Neural cell (in vitro differentiated cells): ENCODE data around the gene BICD1. TPM values are rescaled to one million over a fixed set of nuclear protein-coding genes. Genes with fewer than 3 reads are reported as not detected.
A peak's percentile ranks its signal among the peaks of the same experiment; 100 is the strongest.

Experiments used
- H2AFZ ChIP-seq: fragments of 200-600, 300-800 bp; sonication (generic), shearing (Covaris generic); 2 replicates; pipeline ENCODE4 v1.6.0; 2014; ENCODE audit warnings: low read depth, mild to moderate bottlenecking, antibody characterized with exemption, low read length, moderate library complexity
- H3F3A ChIP-seq: fragments of 200-600 bp; shearing (Covaris generic); 2 replicates; pipeline ENCODE4 v1.6.1; 2016; ENCODE audit warnings: mild to moderate bottlenecking, moderate library complexity, mixed read lengths, antibody characterized with exemption, low read length; ENCODE audit not compliant: insufficient read depth, poor library complexity, severe bottlenecking
- H3K27ac ChIP-seq: fragments of 200-600, 300-800 bp; sonication (generic), shearing (Covaris generic); 2 replicates; pipeline ENCODE4 v1.5.1; 2014; ENCODE audit warnings: mild to moderate bottlenecking, low read length, moderate library complexity
- H3K27me3 ChIP-seq: fragments of 300-800, 200-600 bp; sonication (generic), shearing (Covaris generic); 2 replicates; pipeline ENCODE4 v1.6.0; 2014; ENCODE audit warnings: mild to moderate bottlenecking, low read depth, low read length, moderate library complexity; ENCODE audit not compliant: insufficient read depth
- H3K36me3 ChIP-seq: fragments of 300-800, 200-600 bp; sonication (generic), shearing (Covaris generic); 2 replicates; pipeline ENCODE4 v1.5.1; 2014; ENCODE audit warnings: mild to moderate bottlenecking, antibody characterized with exemption, low read length, moderate library complexity; ENCODE audit not compliant: insufficient read depth
- H3K4me2 ChIP-seq: fragments of 300-800, 200-600 bp; sonication (generic), shearing (Covaris generic); 2 replicates; pipeline ENCODE4 v1.6.0; 2014; ENCODE audit warnings: mild to moderate bottlenecking, low read length
- H3K4me3 ChIP-seq: fragments of 300-800, 200-600 bp; sonication (generic), shearing (Covaris generic); 2 replicates; pipeline ENCODE4 v1.5.1; 2014; ENCODE audit warnings: mild to moderate bottlenecking, low read length, moderate library complexity
- H3K79me2 ChIP-seq: fragments of 200-600 bp; shearing (Covaris generic); replicated peaks from 2 replicates; pipeline ENCODE4 v1.6.0; 2014; ENCODE audit warnings: mild to moderate bottlenecking, low read length, moderate library complexity; ENCODE audit not compliant: insufficient read depth
- H3K9ac ChIP-seq: fragments of 300-800, 200-600 bp; sonication (generic), shearing (Covaris generic); 2 replicates; pipeline ENCODE4 v1.6.1; 2016; ENCODE audit warnings: mild to moderate bottlenecking, low read length, mixed read lengths
- H3K9me2 ChIP-seq: fragments of 200-600 bp; shearing (Covaris generic); 2 replicates; pipeline ENCODE4 v1.6.1; 2016; ENCODE audit warnings: mild to moderate bottlenecking, low read length, mixed read lengths; ENCODE audit not compliant: insufficient read depth
- H3K9me3 ChIP-seq: fragments of 200-600, 300-800 bp; sonication (generic), shearing (Covaris generic); 2 replicates; pipeline ENCODE4 v1.6.1; 2016; ENCODE audit warnings: mild to moderate bottlenecking, mixed run types, low read length, moderate library complexity, mixed read lengths
- H4K20me1 ChIP-seq: fragments of 200-600 bp; shearing (Covaris generic); 2 replicates; pipeline ENCODE4 v1.6.1; 2016; ENCODE audit warnings: mild to moderate bottlenecking, mixed run types; ENCODE audit not compliant: insufficient read depth
- EZH2 ChIP-seq: fragments of 200-600, 300-800 bp; shearing (Covaris generic), sonication (generic); IDR thresholded peaks from 2 replicates; pipeline ENCODE4 v1.6.1; 2014; ENCODE audit warnings: antibody characterized with exemption, low read length, borderline replicate concordance, mild to moderate bottlenecking; ENCODE audit not compliant: insufficient read depth, poor library complexity, severe bottlenecking
- MXI1 ChIP-seq: fragments of 450-650 bp; conservative IDR thresholded peaks from 2 replicates; pipeline ENCODE4 v1.6.1; 2014; ENCODE audit warnings: antibody characterized with exemption, mild to moderate bottlenecking; ENCODE audit not compliant: poor library complexity, severe bottlenecking
- POLR2AphosphoS5 ChIP-seq: IDR thresholded peaks from 2 replicates; pipeline ENCODE4 v1.6.1; 2012
- REST ChIP-seq: IDR thresholded peaks from 2 replicates; pipeline ENCODE4 v1.6.1; 2012; ENCODE audit warnings: borderline replicate concordance
- polyA plus RNA-seq: library from polyadenylated mRNA; depleted of rRNA; stranded (reverse); fragments of >200 nt; gene quantifications from 2 replicates; pipeline ENCODE4 v1.2.3, GENCODE V29; 2014
- TF ChIP-seq, protein P1 (sequence below): fragments of 450-650 bp; IDR thresholded peaks from 2 replicates; pipeline ENCODE4 v1.5.1; 2014; ENCODE audit warnings: antibody characterized with exemption, mild to moderate bottlenecking, moderate library complexity; ENCODE audit not compliant: poor library complexity, severe bottlenecking

The BICD1 gene
- polyA plus RNA-seq, 1 donor from 2014 or later = 41.1 TPM

DNA sequence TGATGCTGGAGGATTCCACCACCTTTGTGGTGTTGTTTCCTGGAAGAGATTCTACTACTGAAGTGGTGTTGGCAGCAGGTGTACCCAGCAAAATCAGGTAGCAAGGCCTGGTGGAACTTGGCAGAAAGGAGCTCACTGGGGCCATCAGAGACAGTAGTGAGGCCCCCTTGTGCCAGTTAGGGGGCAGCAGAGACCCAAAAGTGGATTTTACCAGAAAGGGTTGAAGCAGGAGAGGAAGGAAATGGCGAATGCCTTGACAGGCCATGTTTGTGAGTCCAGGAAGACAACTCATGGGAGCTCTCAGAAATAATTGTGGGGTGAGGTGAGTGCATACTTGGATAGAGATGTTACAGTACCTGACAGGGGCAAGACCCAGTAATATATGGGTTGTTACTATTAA is 155.0 kb downstream of the BICD1 start (continued):
- TF ChIP-seq, protein P1, sequence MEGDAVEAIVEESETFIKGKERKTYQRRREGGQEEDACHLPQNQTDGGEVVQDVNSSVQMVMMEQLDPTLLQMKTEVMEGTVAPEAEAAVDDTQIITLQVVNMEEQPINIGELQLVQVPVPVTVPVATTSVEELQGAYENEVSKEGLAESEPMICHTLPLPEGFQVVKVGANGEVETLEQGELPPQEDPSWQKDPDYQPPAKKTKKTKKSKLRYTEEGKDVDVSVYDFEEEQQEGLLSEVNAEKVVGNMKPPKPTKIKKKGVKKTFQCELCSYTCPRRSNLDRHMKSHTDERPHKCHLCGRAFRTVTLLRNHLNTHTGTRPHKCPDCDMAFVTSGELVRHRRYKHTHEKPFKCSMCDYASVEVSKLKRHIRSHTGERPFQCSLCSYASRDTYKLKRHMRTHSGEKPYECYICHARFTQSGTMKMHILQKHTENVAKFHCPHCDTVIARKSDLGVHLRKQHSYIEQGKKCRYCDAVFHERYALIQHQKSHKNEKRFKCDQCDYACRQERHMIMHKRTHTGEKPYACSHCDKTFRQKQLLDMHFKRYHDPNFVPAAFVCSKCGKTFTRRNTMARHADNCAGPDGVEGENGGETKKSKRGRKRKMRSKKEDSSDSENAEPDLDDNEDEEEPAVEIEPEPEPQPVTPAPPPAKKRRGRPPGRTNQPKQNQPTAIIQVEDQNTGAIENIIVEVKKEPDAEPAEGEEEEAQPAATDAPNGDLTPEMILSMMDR = no peak

DNA sequence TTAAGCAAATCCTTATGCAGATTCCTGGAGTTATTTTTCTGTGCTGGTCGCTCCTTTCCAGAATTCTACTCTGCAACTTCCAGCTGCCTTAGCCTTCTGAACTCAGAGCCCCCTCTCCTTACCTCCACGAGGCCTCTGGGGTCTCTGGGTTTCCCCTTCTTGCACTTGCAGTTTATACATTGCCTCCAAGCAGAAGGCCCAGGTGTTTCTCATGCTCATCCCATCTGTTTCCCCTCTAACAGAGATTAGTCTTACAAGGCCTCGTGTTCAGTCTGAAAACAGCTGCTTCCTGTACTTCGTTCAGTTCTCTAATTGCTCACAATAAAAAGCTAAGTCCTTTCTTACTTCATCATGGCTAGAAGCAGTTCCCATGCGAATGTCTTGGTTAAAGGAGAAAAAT is 158.3 kb downstream of the BICD1 start:
- Histone ChIP-seq H3K9me3 (no peaks in the 10 kb centered on the region), H3K9ac (no peak overlapping the region), H2AFZ (no peak overlapping the region), H3F3A (no peaks in the 10 kb centered on the region), H3K36me3 (no peaks in the 10 kb centered on the region), H3K4me3 (no peak overlapping the region), H3K79me2 (no peaks in the 10 kb centered on the region), H4K20me1 (no peaks in the 10 kb centered on the region), H3K27ac (peak overlapping the region; percentile 52), H3K4me2 (no peak overlapping the region), H3K27me3 (no peaks in the 10 kb centered on the region), H3K9me2 (no peaks in the 10 kb centered on the region)
- no peak for TF ChIP-seq MXI1
- no peak for TF ChIP-seq REST
- TF ChIP-seq, protein P1 = no peak
- no peak for TF ChIP-seq POLR2AphosphoS5

DNA sequence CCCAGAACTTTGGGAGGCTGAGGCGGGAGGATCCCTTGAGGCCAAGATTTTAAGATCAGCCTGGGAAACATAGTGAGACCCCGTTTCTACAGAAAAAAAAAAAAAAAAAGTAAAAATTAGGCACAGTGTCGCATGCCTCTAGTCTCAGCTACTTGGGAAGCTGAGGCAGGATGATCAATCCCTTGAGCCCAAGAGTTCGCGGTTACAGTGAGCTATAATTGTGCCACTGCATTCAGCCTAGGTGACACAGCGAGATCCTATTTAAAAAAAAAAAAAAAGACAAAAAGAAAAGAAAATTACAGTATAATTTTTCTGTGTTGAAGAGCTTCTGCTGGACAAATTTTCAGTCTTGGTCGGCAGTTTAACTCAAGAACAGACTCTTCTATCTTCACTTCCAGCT is 158.8 kb downstream of the BICD1 start:
- Histone ChIP-seq H3K4me3 (peak overlapping the region; percentile 2), H3K27ac (peak overlapping the region; percentile 52), H3K9me2 (no peaks in the 10 kb centered on the region), H4K20me1 (no peaks in the 10 kb centered on the region), H3K27me3 (no peaks in the 10 kb centered on the region), H3K9me3 (no peaks in the 10 kb centered on the region), H3K36me3 (no peaks in the 10 kb centered on the region), H2AFZ (no peak overlapping the region), H3K79me2 (no peaks in the 10 kb centered on the region), H3K9ac (no peak overlapping the region), H3F3A (no peaks in the 10 kb centered on the region), H3K4me2 (no peak overlapping the region)
- no peak for TF ChIP-seq EZH2
- no peak for TF ChIP-seq MXI1
